Uterus (tissue), 4 donors: ENCODE results near the gene WDR43. TPM values are rescaled to one million over a fixed set of nuclear protein-coding genes. Genes with fewer than 3 reads are reported as not detected.
A peak's percentile ranks its signal among the peaks of the same experiment; 100 is the strongest.

Experiments used
- DNase-seq, 2 donors: peaks; one replicate each; pipeline ENCODE4 v3.0.0-alpha.2; 2019 to 2020
- H3K27ac ChIP-seq, 2 donors: fragments of 200-600 bp; sonication (generic); 1 replicate in 1 of 2; 2 replicates in 1 of 2; pipeline ENCODE4 v1.5.1; 2016 to 2018
- H3K27me3 ChIP-seq, 2 donors: fragments of 200-600 bp; sonication (generic); one replicate each; pipeline ENCODE4 v1.5.1; 2018 to 2019; ENCODE audit warnings: control low read depth in 1 of 2
- H3K36me3 ChIP-seq, 2 donors: fragments of 200-600 bp; sonication (generic); one replicate each; pipeline ENCODE4 v1.5.1; 2019; ENCODE audit warnings: control low read depth in 1 of 2
- H3K4me1 ChIP-seq, 2 donors: fragments of 200-600 bp; sonication (generic); one replicate each; pipeline ENCODE4 v1.5.1; 2018 to 2019; ENCODE audit warnings: control low read depth in 1 of 2
- H3K4me3 ChIP-seq, 2 donors: fragments of 200-600 bp; sonication (generic); 1 replicate in 1 of 2; 2 replicates in 1 of 2; pipeline ENCODE4 v1.5.1; 2018 to 2019; ENCODE audit warnings: mild to moderate bottlenecking in 1 of 2
- H3K9me3 ChIP-seq, 2 donors: fragments of 200-600 bp; sonication (generic); one replicate each; pipeline ENCODE4 v1.5.1; 2019; ENCODE audit warnings: control low read depth in 1 of 2
- POLR2A ChIP-seq, 2 donors: fragments of 450-650 bp; IDR thresholded peaks; one replicate each; pipeline ENCODE4 v1.6.1; 2016; ENCODE audit warnings: antibody characterized with exemption in 2 of 2, mild to moderate bottlenecking in 1 of 2, moderate library complexity in 1 of 2
- intact Hi-C: fragments of 100-400 bp; cut with DNase I; formaldehyde crosslinking; loops from one replicate; pipeline ENCODE4 v1.15.1; 2023; ENCODE audit warnings: low total_unique reads
- small RNA-seq: library from RNA; depleted of rRNA; stranded (forward); fragments of <200 nt; gene quantifications from one replicate; pipeline ENCODE3, GENCODE V24; 2016
- total RNA-seq, 4 donors: library from RNA; depleted of rRNA in 3 of 4; stranded (reverse); fragments of >200 nt in 3 of 4; gene quantifications; one replicate each; pipeline versions ENCODE4 v1.1.0 to v1.2.4, GENCODE V29; 2014 to 2023
- TF ChIP-seq, protein P1 (sequence below), 4 experiments: fragments of 200-600 bp in 2 of 4; fragments of 450-650 bp in 2 of 4; sonication (generic) in 2 of 4; IDR thresholded peaks; one replicate each; pipeline ENCODE4 v1.5.1; 2016 to 2019; ENCODE audit warnings: antibody characterized with exemption in 4 of 4, mild to moderate bottlenecking in 2 of 4, moderate library complexity in 1 of 4
- donor health status: DM: yes; HTN: yes; CAD: no.

The WDR43 gene
- total RNA-seq, 4 donors from 2014 or later = 42.9 to 82.2 (median 74.6) TPM

- intact Hi-C loops = no loop called here
- no peaks in the 10 kb centered on the region for H3K4me1 ChIP-seq
- H3K9me3 ChIP-seq = no peaks in the 10 kb centered on the region
- H3K27me3 ChIP-seq = no peaks in the 10 kb centered on the region
- no peak for TF ChIP-seq POLR2A (IDR thresholded peaks at IDR 0.05)
- no peaks in the 10 kb centered on the region for H3K36me3 ChIP-seq
- DNase-seq = no peak
- H3K4me3 ChIP-seq = no peak overlapping the region
- H3K27ac ChIP-seq = no peak overlapping the region
Observed at GRCh38 chr2:28994074-28994473, 99.6 kb downstream of the WDR43 start.

GRCh38 chr2:28994679-28995078, 100.2 kb downstream of the WDR43 start:
- TF ChIP-seq POLR2A (IDR thresholded peaks at IDR 0.05) = no peak
- TF ChIP-seq, protein P1, sequence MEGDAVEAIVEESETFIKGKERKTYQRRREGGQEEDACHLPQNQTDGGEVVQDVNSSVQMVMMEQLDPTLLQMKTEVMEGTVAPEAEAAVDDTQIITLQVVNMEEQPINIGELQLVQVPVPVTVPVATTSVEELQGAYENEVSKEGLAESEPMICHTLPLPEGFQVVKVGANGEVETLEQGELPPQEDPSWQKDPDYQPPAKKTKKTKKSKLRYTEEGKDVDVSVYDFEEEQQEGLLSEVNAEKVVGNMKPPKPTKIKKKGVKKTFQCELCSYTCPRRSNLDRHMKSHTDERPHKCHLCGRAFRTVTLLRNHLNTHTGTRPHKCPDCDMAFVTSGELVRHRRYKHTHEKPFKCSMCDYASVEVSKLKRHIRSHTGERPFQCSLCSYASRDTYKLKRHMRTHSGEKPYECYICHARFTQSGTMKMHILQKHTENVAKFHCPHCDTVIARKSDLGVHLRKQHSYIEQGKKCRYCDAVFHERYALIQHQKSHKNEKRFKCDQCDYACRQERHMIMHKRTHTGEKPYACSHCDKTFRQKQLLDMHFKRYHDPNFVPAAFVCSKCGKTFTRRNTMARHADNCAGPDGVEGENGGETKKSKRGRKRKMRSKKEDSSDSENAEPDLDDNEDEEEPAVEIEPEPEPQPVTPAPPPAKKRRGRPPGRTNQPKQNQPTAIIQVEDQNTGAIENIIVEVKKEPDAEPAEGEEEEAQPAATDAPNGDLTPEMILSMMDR (IDR thresholded peaks at IDR 0.05) = no peak
- Histone ChIP-seq H3K4me1 (no peaks in the 10 kb centered on the region), H3K27me3 (no peaks in the 10 kb centered on the region), H3K27ac (no peak overlapping the region), H3K9me3 (no peaks in the 10 kb centered on the region), H3K4me3 (no peak overlapping the region), H3K36me3 (no peaks in the 10 kb centered on the region)
- no peak for DNase-seq
- intact Hi-C loops = no loop called here

- Histone ChIP-seq H3K4me3 (no peak overlapping the region), H3K27me3 (no peaks in the 10 kb centered on the region), H3K9me3 (no peaks in the 10 kb centered on the region), H3K27ac (no peak overlapping the region), H3K4me1 (no peaks in the 10 kb centered on the region), H3K36me3 (no peaks in the 10 kb centered on the region)
- intact Hi-C loops = no loop called here
- no peak for TF ChIP-seq POLR2A (IDR thresholded peaks at IDR 0.05)
- TF ChIP-seq, protein P1 (IDR thresholded peaks at IDR 0.05) = no peak
- no peak for DNase-seq
Observed at GRCh38 chr2:28995765-28996750, 101.6 kb downstream of the WDR43 start.

GRCh38 chr2:28997237-28997846, 102.9 kb downstream of the WDR43 start:
- Histone ChIP-seq H3K27me3 (no peaks in the 10 kb centered on the region), H3K36me3 (no peaks in the 10 kb centered on the region), H3K9me3 (no peaks in the 10 kb centered on the region), H3K4me3 (no peak overlapping the region), H3K4me1 (no peaks in the 10 kb centered on the region), H3K27ac (no peak overlapping the region)
- TF ChIP-seq POLR2A (IDR thresholded peaks at IDR 0.05) = no peak
- TF ChIP-seq, protein P1 (IDR thresholded peaks at IDR 0.05) = no peak
- DNase-seq = no peak
- intact Hi-C loops = no loop called here

Small RNAs within 50 kb of the gene (small RNA-seq; reads per million reads assigned to genes)
- gene RF00019 (not detected), gene SNORD53 (9.0 reads per million, percentile 89 among the genes with 10 or more reads in this experiment), gene SNORD53B (2,214 reads per million, percentile 98 among the genes with 10 or more reads in this experiment), gene SNORD92 (363 reads per million, percentile 96 among the genes with 10 or more reads in this experiment)

Other genes with a start within 250 kb of the WDR43 start
- gene PPP1CB, start 142.8 kb upstream of the WDR43 start, total RNA-seq = 100 to 1,000 TPM; 366 to 610 (median 470) TPM
- gene SPDYA, start 83.8 kb upstream of the WDR43 start, total RNA-seq = 1 to 10 TPM in 2 of 4 donors, not detected in 2; 3.2 to 7.3 TPM
- 10 to 100 TPM; 14.1 to 25.6 (median 22.5) TPM for gene TRMT61B, start 24.4 kb upstream of the WDR43 start, total RNA-seq
- gene TOGARAM2, start 86.6 kb downstream of the WDR43 start, total RNA-seq = 1 to 10 TPM in 1 of 4 donors, under 1 TPM in 1, not detected in 2; 0.61 to 1.5 TPM
- not detected for gene PCARE, start 179.9 kb downstream of the WDR43 start, total RNA-seq
- 10 to 100 TPM; 24.1 to 48.7 (median 40.1) TPM for gene CLIP4, start 220.7 kb downstream of the WDR43 start, total RNA-seq